ENCODE results near the gene MPPED1. TPM values are rescaled to one million over a fixed set of nuclear protein-coding genes. Genes with fewer than 3 reads are reported as not detected.

MPPED1 gene
- total RNA-seq, 1 experiment from 2014 or later: 0.35 TPM

DNA sequence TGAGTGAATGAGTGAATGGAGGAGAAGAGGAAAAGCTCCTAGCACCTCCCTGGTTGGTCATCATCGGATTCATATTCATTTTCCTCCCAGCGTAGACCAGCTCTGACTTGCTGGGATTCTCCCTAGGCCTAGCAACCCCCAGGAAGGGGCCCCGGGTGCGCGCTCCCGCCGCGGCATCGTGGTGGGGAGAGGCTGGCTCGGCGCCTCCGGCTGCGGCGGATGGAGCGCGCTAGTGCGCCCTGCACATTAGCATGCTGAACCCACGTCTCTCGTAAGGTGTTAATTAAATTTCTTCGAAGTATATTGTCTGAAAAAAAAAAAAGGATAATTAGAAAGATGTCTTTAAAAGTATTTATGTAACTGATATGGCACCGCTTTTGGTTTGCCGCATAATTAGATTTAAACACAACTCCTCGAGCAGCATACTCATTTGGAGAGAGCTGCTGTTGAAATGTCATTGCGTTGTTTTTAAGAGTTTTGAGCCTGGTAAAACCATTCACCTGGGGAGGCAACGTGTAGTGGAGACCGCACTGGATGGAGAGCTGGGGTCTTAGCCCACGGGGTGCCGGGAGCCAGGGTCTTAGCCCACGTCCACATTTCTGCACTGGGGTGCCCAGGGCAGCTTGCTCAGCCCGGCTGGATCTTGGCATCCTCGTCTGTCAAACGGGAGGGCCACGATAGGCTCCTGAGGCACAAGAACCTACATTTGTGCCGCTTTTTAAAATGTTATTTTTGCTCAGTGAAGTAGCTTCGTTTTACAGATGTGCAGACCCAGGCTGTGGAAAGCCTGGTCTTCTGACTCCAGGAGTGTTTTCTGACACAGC is 21.8 kb downstream of the MPPED1 start:
- H3K27me3 Mint-ChIP-seq (ENCODE audit: low read depth): peaks cover 3% of the 10 kb centered on the region; the same call in 1 of the 2 replicates
- POLR2A ChIA-PET: interaction anchor here (0.7 kb wide), 1 partner anchor 707 kb away, joined by 3 read pairs; no protein-coding TSS in a partner anchor
- ATAC-seq: no peak
- H3K36me3 Mint-ChIP-seq: no peaks in the 10 kb centered on the region
- H3K9me3 Mint-ChIP-seq: no peaks in the 10 kb centered on the region
- no peak overlapping the region for H3K27ac Mint-ChIP-seq
- H3K4me3 Mint-ChIP-seq: no peak overlapping the region
- H3K4me1 Mint-ChIP-seq: no peaks in the 10 kb centered on the region
- DNase-seq (ENCODE audit: low spot score): no peak
- TF ChIP-seq, protein P1, sequence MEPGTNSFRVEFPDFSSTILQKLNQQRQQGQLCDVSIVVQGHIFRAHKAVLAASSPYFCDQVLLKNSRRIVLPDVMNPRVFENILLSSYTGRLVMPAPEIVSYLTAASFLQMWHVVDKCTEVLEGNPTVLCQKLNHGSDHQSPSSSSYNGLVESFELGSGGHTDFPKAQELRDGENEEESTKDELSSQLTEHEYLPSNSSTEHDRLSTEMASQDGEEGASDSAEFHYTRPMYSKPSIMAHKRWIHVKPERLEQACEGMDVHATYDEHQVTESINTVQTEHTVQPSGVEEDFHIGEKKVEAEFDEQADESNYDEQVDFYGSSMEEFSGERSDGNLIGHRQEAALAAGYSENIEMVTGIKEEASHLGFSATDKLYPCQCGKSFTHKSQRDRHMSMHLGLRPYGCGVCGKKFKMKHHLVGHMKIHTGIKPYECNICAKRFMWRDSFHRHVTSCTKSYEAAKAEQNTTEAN (CRISPR knock-in tag; IDR thresholded peaks at IDR 0.05): no peak
- TF ChIP-seq JAZF1 (CRISPR knock-in tag; IDR thresholded peaks at IDR 0.05) (no peak), NR3C1 (CRISPR knock-in tag; conservative IDR thresholded peaks at IDR 0.05; ENCODE audit: low read depth) (no peak), FOXP1 (CRISPR knock-in tag; IDR thresholded peaks at IDR 0.05; ENCODE audit: borderline replicate concordance) (no peak), IRF2 (CRISPR knock-in tag; IDR thresholded peaks at IDR 0.05; ENCODE audit: borderline replicate concordance, low read depth) (no peak), TEAD1 (CRISPR knock-in tag; IDR thresholded peaks at IDR 0.05) (no peak), ZNF263 (CRISPR knock-in tag; IDR thresholded peaks at IDR 0.05; ENCODE audit: low read depth) (no peak)
- TF ChIP-seq, protein P2, sequence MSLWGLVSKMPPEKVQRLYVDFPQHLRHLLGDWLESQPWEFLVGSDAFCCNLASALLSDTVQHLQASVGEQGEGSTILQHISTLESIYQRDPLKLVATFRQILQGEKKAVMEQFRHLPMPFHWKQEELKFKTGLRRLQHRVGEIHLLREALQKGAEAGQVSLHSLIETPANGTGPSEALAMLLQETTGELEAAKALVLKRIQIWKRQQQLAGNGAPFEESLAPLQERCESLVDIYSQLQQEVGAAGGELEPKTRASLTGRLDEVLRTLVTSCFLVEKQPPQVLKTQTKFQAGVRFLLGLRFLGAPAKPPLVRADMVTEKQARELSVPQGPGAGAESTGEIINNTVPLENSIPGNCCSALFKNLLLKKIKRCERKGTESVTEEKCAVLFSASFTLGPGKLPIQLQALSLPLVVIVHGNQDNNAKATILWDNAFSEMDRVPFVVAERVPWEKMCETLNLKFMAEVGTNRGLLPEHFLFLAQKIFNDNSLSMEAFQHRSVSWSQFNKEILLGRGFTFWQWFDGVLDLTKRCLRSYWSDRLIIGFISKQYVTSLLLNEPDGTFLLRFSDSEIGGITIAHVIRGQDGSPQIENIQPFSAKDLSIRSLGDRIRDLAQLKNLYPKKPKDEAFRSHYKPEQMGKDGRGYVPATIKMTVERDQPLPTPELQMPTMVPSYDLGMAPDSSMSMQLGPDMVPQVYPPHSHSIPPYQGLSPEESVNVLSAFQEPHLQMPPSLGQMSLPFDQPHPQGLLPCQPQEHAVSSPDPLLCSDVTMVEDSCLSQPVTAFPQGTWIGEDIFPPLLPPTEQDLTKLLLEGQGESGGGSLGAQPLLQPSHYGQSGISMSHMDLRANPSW (CRISPR knock-in tag; conservative IDR thresholded peaks at IDR 0.05; ENCODE audit: low read depth): no peak
- TF ChIP-seq, protein P3, sequence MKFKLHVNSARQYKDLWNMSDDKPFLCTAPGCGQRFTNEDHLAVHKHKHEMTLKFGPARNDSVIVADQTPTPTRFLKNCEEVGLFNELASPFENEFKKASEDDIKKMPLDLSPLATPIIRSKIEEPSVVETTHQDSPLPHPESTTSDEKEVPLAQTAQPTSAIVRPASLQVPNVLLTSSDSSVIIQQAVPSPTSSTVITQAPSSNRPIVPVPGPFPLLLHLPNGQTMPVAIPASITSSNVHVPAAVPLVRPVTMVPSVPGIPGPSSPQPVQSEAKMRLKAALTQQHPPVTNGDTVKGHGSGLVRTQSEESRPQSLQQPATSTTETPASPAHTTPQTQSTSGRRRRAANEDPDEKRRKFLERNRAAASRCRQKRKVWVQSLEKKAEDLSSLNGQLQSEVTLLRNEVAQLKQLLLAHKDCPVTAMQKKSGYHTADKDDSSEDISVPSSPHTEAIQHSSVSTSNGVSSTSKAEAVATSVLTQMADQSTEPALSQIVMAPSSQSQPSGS (CRISPR knock-in tag; IDR thresholded peaks at IDR 0.05; ENCODE audit: borderline replicate concordance, low read depth): no peak
- TF ChIP-seq, protein P4, sequence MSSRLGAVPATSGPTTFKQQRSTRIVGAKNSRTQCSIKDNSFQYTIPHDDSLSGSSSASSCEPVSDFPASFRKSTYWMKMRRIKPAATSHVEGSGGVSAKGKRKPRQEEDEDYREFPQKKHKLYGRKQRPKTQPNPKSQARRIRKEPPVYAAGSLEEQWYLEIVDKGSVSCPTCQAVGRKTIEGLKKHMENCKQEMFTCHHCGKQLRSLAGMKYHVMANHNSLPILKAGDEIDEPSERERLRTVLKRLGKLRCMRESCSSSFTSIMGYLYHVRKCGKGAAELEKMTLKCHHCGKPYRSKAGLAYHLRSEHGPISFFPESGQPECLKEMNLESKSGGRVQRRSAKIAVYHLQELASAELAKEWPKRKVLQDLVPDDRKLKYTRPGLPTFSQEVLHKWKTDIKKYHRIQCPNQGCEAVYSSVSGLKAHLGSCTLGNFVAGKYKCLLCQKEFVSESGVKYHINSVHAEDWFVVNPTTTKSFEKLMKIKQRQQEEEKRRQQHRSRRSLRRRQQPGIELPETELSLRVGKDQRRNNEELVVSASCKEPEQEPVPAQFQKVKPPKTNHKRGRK (CRISPR knock-in tag; IDR thresholded peaks at IDR 0.05; ENCODE audit: borderline replicate concordance): no peak
- CTCF ChIA-PET: interaction anchor here (0.8 to 1.6 kb wide), 4 partner anchors 30 to 363 kb away, joined by 3 to 4 read pairs (median 4); no protein-coding TSS in a partner anchor

DNA sequence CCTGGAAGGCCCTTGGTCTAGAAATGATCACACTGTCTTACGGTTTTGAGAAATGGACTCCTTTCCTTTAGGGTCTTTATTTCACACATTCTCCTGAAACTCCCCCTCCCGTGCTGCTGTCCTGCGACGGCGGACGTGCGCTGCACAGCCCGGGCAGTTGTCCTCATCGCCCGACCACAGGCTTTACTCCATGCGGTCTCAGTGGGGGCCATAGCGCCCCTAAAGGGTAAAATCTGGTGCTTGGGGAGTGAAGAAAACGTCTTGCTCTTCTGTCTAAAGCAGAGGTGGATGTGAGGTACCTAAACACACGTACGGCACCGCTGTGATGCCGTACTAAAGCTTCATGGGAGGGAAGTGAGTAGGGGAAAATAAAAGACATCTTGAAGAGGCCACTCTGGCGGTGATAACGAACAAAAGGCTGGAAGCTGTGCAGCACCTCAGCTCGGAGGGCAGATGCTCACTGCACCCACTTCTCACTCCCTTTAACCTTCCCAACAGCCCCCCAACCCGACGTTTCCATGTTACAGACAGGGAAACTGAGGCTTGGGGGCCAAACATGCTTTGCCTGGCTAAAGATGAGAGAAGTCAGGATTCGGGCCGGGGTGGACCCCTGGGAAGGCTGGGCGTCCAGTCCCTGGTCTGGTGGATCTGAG is 22.6 kb downstream of the MPPED1 start:
- ChIA-PET POLR2A (interaction anchor here (0.7 kb wide), 1 partner anchor 708 kb away, joined by 3 read pairs; no protein-coding TSS in a partner anchor), CTCF (interaction anchor here (0.9 to 1.6 kb wide), 5 partner anchors 30 to 362 kb away, joined by 3 to 4 read pairs (median 4); no protein-coding TSS in a partner anchor)
- Mint-ChIP-seq H3K27ac (no peak overlapping the region), H3K27me3 (ENCODE audit: low read depth) (peaks cover 3% of the 10 kb centered on the region; the same call in 1 of the 2 replicates), H3K9me3 (no peaks in the 10 kb centered on the region), H3K36me3 (no peaks in the 10 kb centered on the region), H3K4me3 (no peak overlapping the region), H3K4me1 (no peaks in the 10 kb centered on the region)
- ATAC-seq: no peak
- TF ChIP-seq, protein P5, sequence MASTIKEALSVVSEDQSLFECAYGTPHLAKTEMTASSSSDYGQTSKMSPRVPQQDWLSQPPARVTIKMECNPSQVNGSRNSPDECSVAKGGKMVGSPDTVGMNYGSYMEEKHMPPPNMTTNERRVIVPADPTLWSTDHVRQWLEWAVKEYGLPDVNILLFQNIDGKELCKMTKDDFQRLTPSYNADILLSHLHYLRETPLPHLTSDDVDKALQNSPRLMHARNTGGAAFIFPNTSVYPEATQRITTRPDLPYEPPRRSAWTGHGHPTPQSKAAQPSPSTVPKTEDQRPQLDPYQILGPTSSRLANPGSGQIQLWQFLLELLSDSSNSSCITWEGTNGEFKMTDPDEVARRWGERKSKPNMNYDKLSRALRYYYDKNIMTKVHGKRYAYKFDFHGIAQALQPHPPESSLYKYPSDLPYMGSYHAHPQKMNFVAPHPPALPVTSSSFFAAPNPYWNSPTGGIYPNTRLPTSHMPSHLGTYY (CRISPR knock-in tag; IDR thresholded peaks at IDR 0.05): no peak
- TF ChIP-seq, protein P6, sequence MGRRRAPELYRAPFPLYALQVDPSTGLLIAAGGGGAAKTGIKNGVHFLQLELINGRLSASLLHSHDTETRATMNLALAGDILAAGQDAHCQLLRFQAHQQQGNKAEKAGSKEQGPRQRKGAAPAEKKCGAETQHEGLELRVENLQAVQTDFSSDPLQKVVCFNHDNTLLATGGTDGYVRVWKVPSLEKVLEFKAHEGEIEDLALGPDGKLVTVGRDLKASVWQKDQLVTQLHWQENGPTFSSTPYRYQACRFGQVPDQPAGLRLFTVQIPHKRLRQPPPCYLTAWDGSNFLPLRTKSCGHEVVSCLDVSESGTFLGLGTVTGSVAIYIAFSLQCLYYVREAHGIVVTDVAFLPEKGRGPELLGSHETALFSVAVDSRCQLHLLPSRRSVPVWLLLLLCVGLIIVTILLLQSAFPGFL (CRISPR knock-in tag; IDR thresholded peaks at IDR 0.05; ENCODE audit: borderline replicate concordance): no peak
- 0 out of 2 replicates have a peak, but pooled peaks have one; percentile 22 for TF ChIP-seq RORB (CRISPR knock-in tag; IDR thresholded peaks at IDR 0.05)
- DNase-seq (ENCODE audit: low spot score): no peak

All from WTC11 (cell line).